IPS DF 6.9 (cell line): ENCODE measurements around the gene MYO5B.
"Not testable (repeated sequence)": the region's sequence is repeated elsewhere in the genome, so short reads cannot be mapped to it uniquely, and the experiment has no call there.

Experiments
- DNase-seq: peaks from one replicate; pipeline ENCODE4 v3.0.0-alpha.2; 2013; ENCODE audit warnings: low read depth, low spot score
- H3K27ac ChIP-seq: one replicate; pipeline ENCODE4 v1.5.1; 2013; ENCODE audit warnings: low read length, control low read depth
- H3K27me3 ChIP-seq: 2 replicates; pipeline ENCODE4 v1.6.1; 2013; ENCODE audit warnings: mild to moderate bottlenecking, low read length; ENCODE audit not compliant: control insufficient read depth, insufficient read depth
- H3K36me3 ChIP-seq: 2 replicates; pipeline ENCODE4 v1.6.1; 2013; ENCODE audit warnings: low read length; ENCODE audit not compliant: control insufficient read depth, insufficient read depth
- H3K4me1 ChIP-seq: 2 replicates; pipeline ENCODE4 v1.6.1; 2013; ENCODE audit warnings: low read length; ENCODE audit not compliant: control insufficient read depth, insufficient read depth
- H3K4me3 ChIP-seq: 2 replicates; pipeline ENCODE4 v1.5.1; 2013; ENCODE audit warnings: mild to moderate bottlenecking, low read length
- H3K9me3 ChIP-seq: 2 replicates; pipeline ENCODE4 v1.6.1; 2013; ENCODE audit warnings: low read length, inconsistent platforms; ENCODE audit not compliant: control insufficient read depth, insufficient read depth
- WGBS: extraction: QIAGEN DNeasy Blood & Tissue Kit; methylation state at CpG from one replicate; pipeline ENCODE4 v1.1.7; 2013; ENCODE audit warnings: mixed read lengths, missing lambda C conversion rate; ENCODE audit not compliant: insufficient read length, insufficient coverage; 5-methylcytosine and 5-hydroxymethylcytosine counted together

MYO5B gene

GRCh38 chr18:49844903-49845302, 350.0 kb downstream of the MYO5B start:
- H3K9me3 ChIP-seq = no peaks in the 10 kb centered on the region
- H3K4me3 ChIP-seq = no peak overlapping the region
- no peak for DNase-seq
- no CpG with 5 or more reads among the region's 1 CpG for WGBS
- H3K27ac ChIP-seq = no peak overlapping the region
- H3K36me3 ChIP-seq = no peaks in the 10 kb centered on the region
- no peaks in the 10 kb centered on the region for H3K27me3 ChIP-seq
- peaks cover 5% of the 10 kb centered on the region; the same call in 1 of the 2 replicates for H3K4me1 ChIP-seq

- Histone ChIP-seq H3K36me3 (no peaks in the 10 kb centered on the region), H3K27ac (no peak overlapping the region), H3K4me1 (no peaks in the 10 kb centered on the region; the same call in 1 of the 2 replicates), H3K9me3 (no peaks in the 10 kb centered on the region), H3K27me3 (no peaks in the 10 kb centered on the region), H3K4me3 (no peak overlapping the region)
- WGBS = no CpG with 5 or more reads among the region's 6 CpGs
- DNase-seq = no peak
Observed at GRCh38 chr18:49843778-49844625, 350.9 kb downstream of the MYO5B start.

- Histone ChIP-seq H3K4me3 (no peak overlapping the region), H3K9me3 (no peaks in the 10 kb centered on the region), H3K27me3 (no peaks in the 10 kb centered on the region), H3K27ac (no peak overlapping the region), H3K4me1 (no peaks in the 10 kb centered on the region), H3K36me3 (no peaks in the 10 kb centered on the region)
- whole genome bisulfite sequencing = no CpG with 5 or more reads among the region's 10 CpGs
- DNase-seq = no peak
Observed at GRCh38 chr18:49843131-49843530, 351.8 kb downstream of the MYO5B start.

GRCh38 chr18:49842656-49843055, 352.3 kb downstream of the MYO5B start:
- H3K27me3 ChIP-seq = no peaks in the 10 kb centered on the region
- no peaks in the 10 kb centered on the region for H3K36me3 ChIP-seq
- H3K4me1 ChIP-seq = no peaks in the 10 kb centered on the region
- WGBS = no CpG with 5 or more reads among the region's 4 CpGs
- no peaks in the 10 kb centered on the region for H3K9me3 ChIP-seq
- no peak overlapping the region for H3K4me3 ChIP-seq
- H3K27ac ChIP-seq = no peak overlapping the region
- no peak for DNase-seq

GRCh38 chr18:49841236-49842217, 353.4 kb downstream of the MYO5B start:
- no peak overlapping the region for H3K4me3 ChIP-seq
- H3K9me3 ChIP-seq = no peaks in the 10 kb centered on the region
- H3K27me3 ChIP-seq = no peaks in the 10 kb centered on the region
- no peak for DNase-seq
- no CpG with 5 or more reads among the region's 12 CpGs for WGBS
- H3K27ac ChIP-seq = no peak overlapping the region
- H3K4me1 ChIP-seq = no peaks in the 10 kb centered on the region
- no peaks in the 10 kb centered on the region for H3K36me3 ChIP-seq

GRCh38 chr18:49839012-49839411, 355.9 kb downstream of the MYO5B start:
- Histone ChIP-seq H3K36me3 (no peaks in the 10 kb centered on the region), H3K9me3 (no peaks in the 10 kb centered on the region), H3K4me1 (no peaks in the 10 kb centered on the region), H3K27ac (no peak overlapping the region), H3K4me3 (no peak overlapping the region), H3K27me3 (no peaks in the 10 kb centered on the region)
- DNase-seq = no peak
- no CpG with 5 or more reads among the region's 8 CpGs for WGBS

- Histone ChIP-seq H3K27me3 (no peaks in the 10 kb centered on the region), H3K4me3 (no peak overlapping the region), H3K4me1 (no peaks in the 10 kb centered on the region), H3K36me3 (no peaks in the 10 kb centered on the region), H3K27ac (no peak overlapping the region), H3K9me3 (no peaks in the 10 kb centered on the region)
- no CpG with 5 or more reads among the region's 4 CpGs for WGBS
- DNase-seq = no peak
Observed at GRCh38 chr18:49838381-49838780, 356.6 kb downstream of the MYO5B start.

- Histone ChIP-seq H3K36me3 (no peaks in the 10 kb centered on the region), H3K27ac (no peak overlapping the region), H3K4me3 (no peak overlapping the region), H3K27me3 (no peaks in the 10 kb centered on the region), H3K4me1 (no peaks in the 10 kb centered on the region), H3K9me3 (no peaks in the 10 kb centered on the region)
- WGBS = no CpG with 5 or more reads among the region's 5 CpGs
- DNase-seq = no peak
Observed at GRCh38 chr18:49837889-49838288, 357.1 kb downstream of the MYO5B start.

- not testable (repeated sequence) for H3K4me3 ChIP-seq, H3K27ac ChIP-seq, H3K27me3 ChIP-seq, H3K36me3 ChIP-seq, H3K9me3 ChIP-seq, DNase-seq, H3K4me1 ChIP-seq
- WGBS = no CpG with 5 or more reads among the region's 9 CpGs
Observed at GRCh38 chr18:49837316-49837835, 357.6 kb downstream of the MYO5B start.

GRCh38 chr18:49835405-49835804, 359.5 kb downstream of the MYO5B start:
- Histone ChIP-seq H3K27ac (no peak overlapping the region), H3K9me3 (no peaks in the 10 kb centered on the region), H3K4me1 (no peaks in the 10 kb centered on the region), H3K27me3 (no peaks in the 10 kb centered on the region), H3K36me3 (no peaks in the 10 kb centered on the region), H3K4me3 (no peak overlapping the region)
- DNase-seq = no peak
- no CpG with 5 or more reads among the region's 2 CpGs for whole genome bisulfite sequencing
